Stimulated activated memory B cell treated with anti-CD40 and anti-IgM and Interleukin-4, amounts not matched to agents 10 μg/mL and 1 μg/mL and 100 μg/mL, for 72 hours (primary cell): ENCODE data around the gene WNT3.

Experiments used
- ATAC-seq: fragments of 150-1000 bp; cut with Tn5 transposase; 2 replicates; pipeline ENCODE4 v1.10.0; 2021
- H3K27ac Mint-ChIP-seq: one replicate; pipeline ENCODE4 v1.8.0; 2022; ENCODE audit warnings: mild to moderate bottlenecking, mixed read lengths
- H3K27me3 Mint-ChIP-seq: one replicate; pipeline ENCODE4 v1.8.0; 2022; ENCODE audit warnings: mixed read lengths
- H3K36me3 Mint-ChIP-seq: one replicate; pipeline ENCODE4 v1.8.0; 2022; ENCODE audit warnings: mixed read lengths
- H3K4me1 Mint-ChIP-seq: one replicate; pipeline ENCODE4 v1.8.0; 2022; ENCODE audit warnings: mixed read lengths
- H3K4me3 Mint-ChIP-seq: one replicate; pipeline ENCODE4 v1.8.0; 2022; ENCODE audit warnings: mild to moderate bottlenecking, moderate library complexity, mixed read lengths
- H3K9me3 Mint-ChIP-seq: one replicate; pipeline ENCODE4 v1.8.0; 2022; ENCODE audit warnings: mixed read lengths

The WNT3 gene, protein sequence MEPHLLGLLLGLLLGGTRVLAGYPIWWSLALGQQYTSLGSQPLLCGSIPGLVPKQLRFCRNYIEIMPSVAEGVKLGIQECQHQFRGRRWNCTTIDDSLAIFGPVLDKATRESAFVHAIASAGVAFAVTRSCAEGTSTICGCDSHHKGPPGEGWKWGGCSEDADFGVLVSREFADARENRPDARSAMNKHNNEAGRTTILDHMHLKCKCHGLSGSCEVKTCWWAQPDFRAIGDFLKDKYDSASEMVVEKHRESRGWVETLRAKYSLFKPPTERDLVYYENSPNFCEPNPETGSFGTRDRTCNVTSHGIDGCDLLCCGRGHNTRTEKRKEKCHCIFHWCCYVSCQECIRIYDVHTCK

DNA sequence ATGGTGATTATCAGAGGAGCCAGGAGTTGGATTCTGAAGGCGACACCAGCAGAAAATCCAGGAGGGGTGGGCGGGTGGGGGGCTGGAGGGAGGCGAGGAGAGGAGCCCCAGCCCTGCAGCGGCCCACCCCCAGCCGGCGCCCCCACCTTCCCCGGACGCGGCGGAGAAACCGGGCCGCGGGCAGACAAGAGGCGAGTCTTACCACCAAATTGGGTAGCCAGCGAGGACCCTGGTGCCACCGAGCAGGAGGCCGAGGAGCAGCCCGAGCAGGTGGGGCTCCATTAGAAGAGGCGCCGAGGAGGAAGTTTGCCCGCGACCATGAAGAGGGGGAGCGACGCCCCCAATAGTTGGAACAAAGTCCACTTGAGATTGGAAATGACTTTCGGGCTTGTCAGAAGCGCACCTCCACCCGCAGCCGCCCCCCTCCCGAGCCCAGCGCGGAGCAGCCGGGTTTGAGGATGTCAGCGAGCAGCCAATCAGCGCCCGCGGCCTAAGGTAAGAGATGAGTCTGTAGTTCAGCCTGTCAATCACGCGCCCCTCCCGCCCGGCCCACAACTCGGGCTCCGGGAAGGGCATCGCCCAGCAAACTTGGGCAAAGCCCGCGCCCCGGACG is at the start of gene WNT3:
WNT3 (minus strand) TSS at position 377 of the 613 bp plus-strand sequence; CDS start at position 282, 95 bp downstream.
- Mint-ChIP-seq H3K9me3 (no peaks in the 10 kb centered on the region), H3K36me3 (no peaks in the 10 kb centered on the region), H3K4me1 (peaks cover 58% of the 10 kb centered on the region), H3K27me3 (peaks cover 93% of the 10 kb centered on the region), H3K27ac (no peak within 1 kb of the TSS), H3K4me3 (peak within 1 kb of the TSS; percentile 74)
- peak; percentile 76 for ATAC-seq

DNA sequence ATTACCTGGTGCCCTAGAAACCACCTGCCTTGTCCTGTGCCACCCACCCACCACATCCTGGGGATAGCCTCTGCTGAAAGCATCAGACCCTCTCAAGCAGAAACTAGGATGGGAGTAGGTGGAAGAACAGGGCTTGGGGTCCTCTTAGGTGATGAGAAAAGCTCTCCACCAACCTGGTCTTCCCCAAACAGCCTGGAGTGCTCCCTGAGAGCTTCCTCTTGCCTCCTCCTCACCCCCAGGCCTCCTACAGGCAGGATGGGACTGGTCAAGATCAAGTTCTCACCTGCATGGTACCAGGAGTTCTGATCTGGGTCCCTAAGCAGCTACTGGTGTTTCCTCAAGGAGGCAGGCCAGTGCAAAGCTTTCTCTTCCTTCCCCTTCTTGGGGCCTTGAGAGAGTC is 48.3 kb upstream of the WNT3 start:
- no peak for ATAC-seq
- no peaks in the 10 kb centered on the region for H3K9me3 Mint-ChIP-seq
- no peak overlapping the region for H3K4me3 Mint-ChIP-seq
- H3K27me3 Mint-ChIP-seq = peaks cover 52% of the 10 kb centered on the region
- no peak overlapping the region for H3K27ac Mint-ChIP-seq
- H3K36me3 Mint-ChIP-seq = no peaks in the 10 kb centered on the region
- no peaks in the 10 kb centered on the region for H3K4me1 Mint-ChIP-seq

DNA sequence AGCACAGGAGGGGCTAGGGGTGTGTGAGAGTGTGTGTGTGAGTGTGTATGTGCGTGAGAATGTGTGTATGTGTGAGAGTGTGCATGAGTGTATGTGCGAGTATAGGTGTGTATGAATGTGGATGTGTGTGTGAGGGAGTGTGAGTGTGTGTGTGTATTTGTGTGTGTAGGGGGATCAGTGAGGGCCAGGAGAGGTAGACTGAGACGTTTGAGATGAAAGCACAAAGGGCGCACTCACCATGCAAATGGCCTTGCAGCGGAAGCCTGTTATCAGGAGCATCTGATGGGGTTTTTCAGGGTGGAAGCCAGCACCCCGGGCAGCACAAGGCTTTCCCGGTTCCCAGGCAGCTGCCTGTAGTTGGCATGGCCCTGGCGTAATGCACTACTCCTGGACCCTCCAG is 47.8 kb upstream of the WNT3 start:
- Mint-ChIP-seq H3K27ac (no peak overlapping the region), H3K27me3 (peaks cover 56% of the 10 kb centered on the region), H3K4me1 (no peaks in the 10 kb centered on the region), H3K4me3 (no peak overlapping the region), H3K9me3 (no peaks in the 10 kb centered on the region), H3K36me3 (no peaks in the 10 kb centered on the region)
- ATAC-seq = no peak

DNA sequence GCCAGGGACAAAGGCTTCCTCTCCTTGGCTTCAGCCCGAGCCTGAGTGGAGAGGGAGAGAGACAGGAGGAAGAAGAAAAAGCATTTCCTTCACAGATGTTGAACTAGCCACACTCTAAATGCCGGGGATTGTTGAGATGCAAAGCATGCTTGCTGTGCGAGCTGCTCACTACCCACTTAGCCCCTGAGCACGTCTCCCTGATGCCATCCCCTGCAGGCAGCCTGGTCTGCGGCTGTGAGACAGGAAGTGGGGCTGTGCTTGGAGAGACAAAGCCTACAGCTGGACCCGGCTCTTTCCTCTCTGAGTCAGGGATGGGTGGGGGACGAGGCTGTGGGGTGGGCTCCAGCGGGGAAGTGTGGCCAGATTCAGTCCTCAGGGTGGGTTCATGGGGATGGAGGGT is 46.6 kb upstream of the WNT3 start:
- no peak for ATAC-seq
- H3K27me3 Mint-ChIP-seq = peaks cover 66% of the 10 kb centered on the region
- no peaks in the 10 kb centered on the region for H3K4me1 Mint-ChIP-seq
- no peak overlapping the region for H3K27ac Mint-ChIP-seq
- H3K36me3 Mint-ChIP-seq = no peaks in the 10 kb centered on the region
- H3K9me3 Mint-ChIP-seq = no peaks in the 10 kb centered on the region
- H3K4me3 Mint-ChIP-seq = no peak overlapping the region

DNA sequence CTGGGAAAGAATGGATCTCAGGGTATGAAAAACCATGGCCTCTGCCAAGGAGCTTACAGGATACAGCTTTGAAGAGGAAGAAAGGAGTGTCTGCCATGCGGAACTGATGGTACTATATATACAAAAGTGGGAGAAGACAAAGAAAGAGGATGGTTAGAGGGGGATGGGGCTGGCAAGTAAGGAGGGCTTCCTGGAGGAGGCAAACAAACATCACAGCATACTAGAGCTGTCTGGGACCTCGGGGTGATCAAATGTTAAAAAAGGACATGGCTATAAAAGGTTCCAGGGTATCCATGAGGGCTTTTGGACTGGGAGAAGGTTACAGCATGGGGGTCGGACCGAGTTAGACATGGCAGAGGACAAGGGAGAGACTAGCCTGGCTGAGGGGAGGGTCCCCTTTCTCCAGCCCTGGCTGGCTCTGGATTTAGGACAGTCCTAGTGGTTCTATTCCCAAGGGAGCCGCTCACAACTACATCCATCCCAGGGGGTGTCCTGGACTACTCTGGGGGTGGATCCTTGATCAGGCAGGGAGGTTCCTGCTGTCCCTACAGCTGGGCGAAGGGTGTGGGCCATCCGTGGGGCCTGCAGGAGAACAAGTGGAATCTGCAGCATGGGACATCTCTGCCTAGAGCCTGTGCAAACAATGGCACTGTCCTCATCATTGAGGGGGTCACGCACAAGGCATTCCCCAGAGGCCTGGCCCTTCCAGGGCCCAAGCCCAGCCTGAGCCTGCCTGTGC is 45.1 kb upstream of the WNT3 start:
- no peaks in the 10 kb centered on the region for H3K9me3 Mint-ChIP-seq
- no peak overlapping the region for H3K27ac Mint-ChIP-seq
- ATAC-seq = no peak
- no peak overlapping the region for H3K4me3 Mint-ChIP-seq
- no peaks in the 10 kb centered on the region for H3K36me3 Mint-ChIP-seq
- H3K4me1 Mint-ChIP-seq = no peaks in the 10 kb centered on the region
- peaks cover 72% of the 10 kb centered on the region for H3K27me3 Mint-ChIP-seq

DNA sequence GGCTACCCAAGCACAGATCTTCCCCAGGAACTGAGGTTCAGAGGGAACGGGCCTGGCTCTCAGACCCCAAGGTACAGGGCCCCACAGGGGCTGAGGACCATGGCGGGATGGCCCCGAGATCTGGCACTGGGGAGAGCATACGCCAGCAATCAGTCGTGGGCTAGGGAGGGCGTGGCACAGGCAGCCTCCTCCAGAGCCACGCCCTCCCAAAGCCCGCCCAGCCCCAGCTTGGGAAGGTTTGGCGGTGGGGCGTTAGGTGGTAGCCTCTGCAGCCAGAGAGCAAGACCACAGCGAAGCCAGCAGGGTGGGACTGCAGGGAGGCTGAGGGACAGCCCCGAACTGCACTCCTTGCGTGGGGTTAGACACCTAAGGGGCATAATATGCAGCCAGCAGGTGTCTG is 44.5 kb upstream of the WNT3 start:
- no peaks in the 10 kb centered on the region for H3K36me3 Mint-ChIP-seq
- H3K4me3 Mint-ChIP-seq = no peak overlapping the region
- ATAC-seq = no peak
- H3K27ac Mint-ChIP-seq = no peak overlapping the region
- no peaks in the 10 kb centered on the region for H3K9me3 Mint-ChIP-seq
- peaks cover 73% of the 10 kb centered on the region for H3K27me3 Mint-ChIP-seq
- H3K4me1 Mint-ChIP-seq = no peaks in the 10 kb centered on the region

DNA sequence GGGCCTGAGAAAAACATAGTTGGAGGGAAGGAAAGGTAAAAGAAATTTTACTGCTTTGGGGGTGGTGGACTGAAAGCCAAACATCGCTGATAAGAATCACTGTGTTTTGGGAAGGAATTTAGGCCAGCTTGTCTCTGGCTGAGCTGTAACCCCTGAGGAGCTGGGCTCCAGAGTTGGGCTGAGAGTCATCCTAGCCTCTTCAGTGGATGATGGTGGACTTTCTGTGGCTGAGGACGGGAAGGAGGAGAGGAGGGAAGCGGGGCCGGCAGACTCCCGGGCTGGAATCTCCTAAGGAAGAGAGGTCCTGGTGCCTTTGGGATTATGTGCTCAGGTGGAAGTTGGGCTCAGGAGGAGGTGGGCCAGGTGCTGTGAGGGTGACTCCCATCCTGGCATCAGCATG is 41.5 kb upstream of the WNT3 start:
- H3K4me3 Mint-ChIP-seq = no peak overlapping the region
- no peak for ATAC-seq
- H3K27me3 Mint-ChIP-seq = peaks cover 57% of the 10 kb centered on the region
- peaks cover 4% of the 10 kb centered on the region for H3K9me3 Mint-ChIP-seq
- H3K36me3 Mint-ChIP-seq = no peaks in the 10 kb centered on the region
- no peaks in the 10 kb centered on the region for H3K4me1 Mint-ChIP-seq
- no peak overlapping the region for H3K27ac Mint-ChIP-seq

DNA sequence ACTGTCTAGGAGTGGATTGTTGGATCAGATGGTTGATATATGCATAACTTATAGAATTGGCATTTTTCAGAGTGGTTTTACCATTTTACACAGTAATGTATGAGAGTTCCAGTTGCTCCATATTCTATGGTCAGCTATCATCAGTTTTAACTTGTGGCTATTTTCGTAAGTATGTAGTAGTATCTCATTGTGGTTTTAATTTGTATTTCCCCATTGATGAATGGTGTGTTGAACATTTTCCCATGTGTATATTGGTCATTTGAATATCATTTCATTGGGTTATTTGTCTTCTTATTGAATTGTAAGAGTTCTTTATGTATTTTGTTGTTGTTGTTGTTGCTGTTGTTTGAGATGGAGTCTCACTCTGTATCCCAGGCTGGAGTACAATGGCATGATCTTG is 39.1 kb upstream of the WNT3 start:
- Mint-ChIP-seq H3K27ac (no peak overlapping the region), H3K4me1 (no peaks in the 10 kb centered on the region), H3K36me3 (no peaks in the 10 kb centered on the region), H3K9me3 (peaks cover 4% of the 10 kb centered on the region), H3K27me3 (peaks cover 55% of the 10 kb centered on the region), H3K4me3 (no peak overlapping the region)
- ATAC-seq = no peak

DNA sequence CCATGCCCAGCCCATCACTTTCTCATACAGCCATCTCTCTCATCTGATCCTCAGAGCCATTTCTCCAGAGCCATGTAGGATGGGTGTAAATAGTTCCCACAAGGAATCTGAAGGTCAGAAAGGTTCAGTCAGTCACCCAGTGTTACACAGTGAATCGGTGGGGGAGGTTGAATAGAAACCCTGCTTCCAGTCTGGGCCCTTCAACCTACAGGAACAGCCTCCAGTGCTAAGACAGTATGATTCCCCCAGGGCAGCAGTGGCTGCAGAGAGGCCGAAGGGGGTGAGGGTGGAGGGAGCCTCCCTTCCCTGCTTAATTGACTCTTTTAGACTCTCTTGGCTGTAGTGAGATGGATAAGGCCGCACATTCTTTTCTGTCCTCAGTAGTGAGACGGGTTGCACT is 36.5 kb upstream of the WNT3 start:
- Mint-ChIP-seq H3K27ac (no peak overlapping the region), H3K4me1 (peaks cover 10% of the 10 kb centered on the region), H3K36me3 (no peaks in the 10 kb centered on the region), H3K9me3 (peaks cover 4% of the 10 kb centered on the region), H3K4me3 (no peak overlapping the region), H3K27me3 (peaks cover 67% of the 10 kb centered on the region)
- ATAC-seq = no peak

DNA sequence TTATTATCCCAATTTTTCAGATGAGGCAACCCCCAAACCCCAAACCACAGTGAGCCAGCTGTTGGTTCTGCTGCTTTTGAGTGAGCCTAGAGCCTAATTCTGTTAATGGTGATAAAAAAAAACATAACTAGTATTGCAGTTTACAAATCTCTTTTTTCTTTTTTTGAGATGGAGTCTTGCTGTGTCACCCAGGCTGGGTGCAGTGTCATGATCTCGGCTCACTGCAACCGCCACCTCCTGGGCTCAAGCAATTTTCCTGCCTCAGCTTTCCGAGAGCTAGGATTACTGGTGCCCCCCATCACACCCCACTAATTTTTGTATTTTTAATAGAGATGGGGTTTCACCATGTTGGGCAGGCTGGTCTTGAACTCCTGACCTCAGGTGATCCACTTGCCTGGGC is 36.0 kb upstream of the WNT3 start:
- Mint-ChIP-seq H3K27ac (no peak overlapping the region), H3K4me3 (no peak overlapping the region), H3K36me3 (no peaks in the 10 kb centered on the region), H3K9me3 (peaks cover 4% of the 10 kb centered on the region), H3K4me1 (peaks cover 10% of the 10 kb centered on the region), H3K27me3 (peaks cover 67% of the 10 kb centered on the region)
- no peak for ATAC-seq

DNA sequence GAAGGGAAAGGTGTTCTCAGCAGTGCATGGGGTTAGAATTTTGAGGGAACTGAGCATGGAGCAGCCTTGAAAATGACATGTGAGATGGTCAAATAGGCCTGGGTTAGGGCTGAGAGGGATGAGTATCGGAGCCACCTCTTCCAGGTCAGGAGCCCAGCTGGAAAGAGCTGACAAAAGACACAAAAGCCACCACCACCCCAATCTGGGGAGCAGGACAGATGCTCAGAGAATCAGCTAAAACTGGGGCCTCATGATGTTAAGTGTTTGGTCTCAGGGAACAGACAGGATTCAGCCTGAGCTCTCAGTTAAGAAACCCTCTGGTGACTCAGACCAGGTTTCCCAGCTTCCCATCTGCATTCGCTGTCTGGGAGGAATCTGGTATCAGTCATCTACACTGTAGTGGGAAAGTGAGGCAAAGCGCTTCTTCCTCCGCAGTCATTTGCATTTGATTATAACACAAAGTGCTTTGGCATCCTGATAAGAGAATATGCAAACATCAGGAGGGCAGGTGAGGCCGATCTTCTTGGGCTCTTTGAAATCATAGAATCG is 35.5 kb upstream of the WNT3 start:
- Mint-ChIP-seq H3K36me3 (no peaks in the 10 kb centered on the region), H3K27me3 (peaks cover 72% of the 10 kb centered on the region), H3K4me1 (peaks cover 10% of the 10 kb centered on the region), H3K9me3 (peaks cover 4% of the 10 kb centered on the region), H3K27ac (no peak overlapping the region), H3K4me3 (no peak overlapping the region)
- no peak for ATAC-seq

DNA sequence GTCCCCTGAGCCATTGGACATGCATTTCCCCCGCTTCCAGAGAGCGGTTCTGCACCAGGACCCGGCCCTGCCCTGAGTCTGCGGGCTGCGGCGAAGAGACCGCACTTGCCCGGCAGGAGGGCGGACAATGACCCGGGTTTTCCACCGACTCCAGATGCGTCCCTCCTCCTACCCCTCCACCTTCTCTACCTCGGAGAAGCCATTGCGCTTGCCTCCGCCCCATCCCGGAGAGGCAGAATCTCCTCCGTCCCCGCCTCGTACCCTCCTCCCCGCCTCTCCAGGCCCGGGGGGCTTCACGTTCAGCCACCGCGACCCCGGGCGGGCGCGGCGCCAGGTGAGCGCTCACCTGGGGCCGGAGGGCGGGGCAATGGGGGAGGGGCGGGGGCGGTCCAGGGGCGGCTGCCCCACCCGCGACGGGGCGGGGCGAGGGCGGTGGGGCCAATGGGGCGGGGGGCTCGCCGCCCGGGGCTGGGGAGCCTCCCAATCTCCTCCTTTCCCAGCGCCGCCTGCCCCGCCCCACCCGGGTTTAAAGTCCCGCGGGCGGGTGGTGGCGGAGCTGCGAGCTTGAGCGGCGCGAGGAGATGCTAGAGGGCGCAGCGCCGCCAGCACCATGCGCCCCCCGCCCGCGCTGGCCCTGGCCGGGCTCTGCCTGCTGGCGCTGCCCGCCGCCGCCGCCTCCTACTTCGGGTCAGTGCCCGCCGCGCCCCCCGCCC is 32.7 kb upstream of the WNT3 start, which contains the start of gene WNT9B:
WNT9B (plus strand) TSS at position 555 of the 713 bp plus-strand sequence; CDS start at position 611, 56 bp downstream.
- Mint-ChIP-seq H3K36me3 (no peaks in the 10 kb centered on the region), H3K27me3 (peaks cover 89% of the 10 kb centered on the region), H3K4me3 (peak within 1 kb of the TSS; percentile 76), H3K27ac (no peak within 1 kb of the TSS), H3K9me3 (no peaks in the 10 kb centered on the region), H3K4me1 (peaks cover 10% of the 10 kb centered on the region)
- ATAC-seq = no peak

DNA sequence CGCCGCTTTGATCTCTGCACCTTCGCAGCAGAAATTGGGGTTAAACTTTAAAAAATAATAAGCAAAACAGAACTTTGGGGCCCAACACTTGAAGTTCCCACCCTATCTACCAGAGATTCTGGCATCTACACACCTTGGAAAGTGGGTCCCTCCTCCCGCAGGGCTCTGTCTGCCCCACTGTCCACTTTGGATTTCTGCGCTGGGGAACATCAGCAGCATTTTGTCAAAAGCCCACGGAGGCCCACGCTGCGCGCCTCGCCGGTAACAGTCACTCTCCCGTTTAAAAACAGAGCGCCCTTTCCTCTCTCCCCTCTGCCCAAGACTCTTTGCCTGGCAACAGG is 32.2 kb upstream of the WNT3 start:
- peaks cover 10% of the 10 kb centered on the region for H3K4me1 Mint-ChIP-seq

DNA sequence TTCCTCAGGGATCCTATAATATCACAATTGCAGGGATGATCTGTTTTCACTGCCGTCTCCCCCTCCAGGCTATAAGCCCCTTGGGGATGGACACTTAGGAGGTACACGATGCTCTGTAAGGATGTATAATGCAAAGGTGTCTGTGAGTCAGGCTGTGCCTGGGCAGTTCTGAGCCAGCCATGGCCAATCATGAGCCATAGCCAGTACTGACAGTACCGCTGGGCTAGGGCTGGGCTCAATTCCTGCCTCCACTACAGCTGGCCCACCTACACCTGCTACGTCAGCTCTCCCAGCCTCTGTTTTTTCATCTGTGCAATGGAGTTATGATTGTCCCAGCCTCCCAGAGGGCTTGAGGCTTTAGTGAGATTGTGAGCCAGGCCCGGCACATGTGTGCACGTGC is 30.0 kb upstream of the WNT3 start:
- Mint-ChIP-seq H3K27ac (no peak overlapping the region), H3K4me3 (no peak overlapping the region), H3K27me3 (peaks cover 96% of the 10 kb centered on the region), H3K4me1 (peaks cover 18% of the 10 kb centered on the region), H3K9me3 (peaks cover under 1% of the 10 kb centered on the region), H3K36me3 (peaks cover 1% of the 10 kb centered on the region)
- ATAC-seq = no peak

More for the DNA sequence above, 32.2 kb upstream of the WNT3 start:
- Mint-ChIP-seq H3K9me3 (no peaks in the 10 kb centered on the region), H3K27me3 (peaks cover 95% of the 10 kb centered on the region), H3K4me3 (peak overlapping the region; percentile 36), H3K27ac (no peak overlapping the region), H3K36me3 (no peaks in the 10 kb centered on the region)
- no peak for ATAC-seq
